NCI-H2029 treated with DMSO at 0.1 percent for 48 hours (cell line): Measurements from ENCODE around the gene SPR.

Experiments
- DNase-seq: peaks from one replicate; lab custom pipeline; 2025; lab: John Stamatoyannopoulos, UW

SPR gene

GRCh38 chr2:72932045-72932740 is 45.0 kb downstream of the SPR start:
- DNase-seq: no peak

GRCh38 chr2:72932805-72933204 is 45.6 kb downstream of the SPR start:
- DNase-seq: no peak

GRCh38 chr2:72933207-72933606 is 46.0 kb downstream of the SPR start:
- no peak for DNase-seq

- DNase-seq: no peak
Observed at GRCh38 chr2:72933646-72934151, 46.5 kb downstream of the SPR start.

- DNase-seq: no peak
Observed at GRCh38 chr2:72934683-72935610, 47.7 kb downstream of the SPR start.

- no peak for DNase-seq
Observed at GRCh38 chr2:72935611-72935957, 48.4 kb downstream of the SPR start.

- DNase-seq: no peak
Observed at GRCh38 chr2:72936660-72937355, 49.6 kb downstream of the SPR start.

- DNase-seq: no peak
Observed at GRCh38 chr2:72937356-72937669, 50.1 kb downstream of the SPR start.

GRCh38 chr2:72938455-72938854 is 51.2 kb downstream of the SPR start:
- DNase-seq: no peak

- no peak for DNase-seq
Observed at GRCh38 chr2:72940361-72940760, 53.2 kb downstream of the SPR start.

- DNase-seq: no peak
Observed at GRCh38 chr2:72940786-72941185, 53.6 kb downstream of the SPR start.
